Ammon's horn (tissue), 1 donor: ENCODE results near the gene VKORC1.
"Not testable (repeated sequence)": the region's sequence is repeated elsewhere in the genome, so short reads cannot be mapped to it uniquely, and the experiment has no call there.

Experiments
- DNase-seq: peaks from one replicate; pipeline ENCODE4 v3.0.0-alpha.2; 2016; ENCODE audit warnings: low spot score

The VKORC1 gene

GRCh38 chr16:31094424-31095120 is at the start of gene VKORC1:
TSS of gene VKORC1 (minus strand) at chr16:31094797. CDS start at chr16:31094729, 68 bp downstream.
- DNase-seq = peak; percentile 97

GRCh38 chr16:31143694-31144148 is 49.1 kb upstream of the VKORC1 start:
- no peak for DNase-seq

DNA sequence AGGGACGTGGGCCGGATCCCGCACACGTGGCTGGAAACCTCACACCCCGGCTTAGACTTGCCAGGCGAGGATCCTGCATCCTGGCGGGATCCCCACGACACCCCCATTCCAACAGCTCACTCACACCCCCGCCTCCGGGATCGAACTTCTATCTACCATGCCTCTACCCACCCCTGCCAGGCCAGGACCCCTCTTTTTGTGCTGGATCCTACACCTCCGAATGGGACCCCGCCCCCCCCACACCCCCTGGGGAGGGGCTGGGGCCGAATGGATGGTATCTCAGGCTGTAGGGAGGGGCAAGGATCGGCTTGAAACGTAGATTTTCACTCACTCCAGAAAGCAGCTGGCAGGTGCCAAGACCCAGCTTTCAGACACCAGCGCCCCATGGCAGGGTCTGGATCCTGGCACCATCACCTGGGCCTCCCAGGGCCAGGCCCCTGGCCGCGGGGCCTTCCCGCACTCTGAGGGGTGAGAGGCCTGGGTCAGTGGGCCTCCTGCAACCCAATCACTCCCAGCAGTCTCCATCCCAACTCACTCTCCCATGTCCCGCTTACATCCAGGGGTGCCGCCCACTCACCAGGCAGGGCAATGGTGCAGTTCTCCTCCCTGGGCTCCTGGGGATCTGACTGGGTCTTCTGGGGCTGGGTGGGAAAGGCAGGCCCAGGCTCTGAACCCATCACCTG is 48.6 kb upstream of the VKORC1 start:
- DNase-seq = no peak

GRCh38 chr16:31142109-31143010 is 47.8 kb upstream of the VKORC1 start:
- peak; percentile 98 for DNase-seq

GRCh38 chr16:31141489-31142108 is 47.0 kb upstream of the VKORC1 start:
- no peak for DNase-seq

GRCh38 chr16:31141071-31141469 is 46.5 kb upstream of the VKORC1 start:
- DNase-seq = not testable (repeated sequence)

GRCh38 chr16:31138621-31139578 is 44.3 kb upstream of the VKORC1 start:
- DNase-seq = no peak

DNA sequence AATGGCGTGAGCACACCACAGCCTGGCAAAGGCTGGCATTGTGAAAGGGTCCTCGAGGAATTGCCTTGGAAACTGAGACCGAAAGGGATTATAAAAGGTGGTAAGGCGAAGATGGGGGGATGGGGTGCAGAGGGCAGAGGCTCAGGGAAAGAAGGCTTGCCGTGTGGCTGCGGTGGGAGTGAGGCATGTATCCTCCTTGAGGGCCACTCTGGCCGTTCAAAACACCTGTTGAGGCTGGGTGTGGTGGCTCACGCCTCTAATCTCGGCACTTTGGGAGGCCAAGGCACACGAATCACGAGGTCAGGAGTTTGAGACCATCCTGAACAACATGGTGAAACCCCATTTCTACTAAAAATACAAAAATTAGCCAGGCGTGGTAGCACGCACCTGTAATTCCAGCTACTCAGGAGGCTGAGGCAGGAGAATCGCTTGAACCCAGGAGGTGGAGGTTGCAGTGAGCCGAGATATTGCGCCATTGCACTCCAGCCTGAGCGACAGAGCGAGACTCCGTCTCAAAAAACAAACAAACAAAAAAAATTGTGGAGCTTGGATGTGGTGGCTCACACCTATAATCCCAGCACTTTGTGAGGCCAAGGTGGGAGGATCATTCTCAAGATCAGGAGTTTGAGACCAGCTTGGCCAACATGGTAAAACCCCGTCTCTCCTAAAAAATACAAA is 42.4 kb upstream of the VKORC1 start:
- not testable (repeated sequence) for DNase-seq

- DNase-seq = no peak
Observed at GRCh38 chr16:31136287-31136662, 41.7 kb upstream of the VKORC1 start.

DNA sequence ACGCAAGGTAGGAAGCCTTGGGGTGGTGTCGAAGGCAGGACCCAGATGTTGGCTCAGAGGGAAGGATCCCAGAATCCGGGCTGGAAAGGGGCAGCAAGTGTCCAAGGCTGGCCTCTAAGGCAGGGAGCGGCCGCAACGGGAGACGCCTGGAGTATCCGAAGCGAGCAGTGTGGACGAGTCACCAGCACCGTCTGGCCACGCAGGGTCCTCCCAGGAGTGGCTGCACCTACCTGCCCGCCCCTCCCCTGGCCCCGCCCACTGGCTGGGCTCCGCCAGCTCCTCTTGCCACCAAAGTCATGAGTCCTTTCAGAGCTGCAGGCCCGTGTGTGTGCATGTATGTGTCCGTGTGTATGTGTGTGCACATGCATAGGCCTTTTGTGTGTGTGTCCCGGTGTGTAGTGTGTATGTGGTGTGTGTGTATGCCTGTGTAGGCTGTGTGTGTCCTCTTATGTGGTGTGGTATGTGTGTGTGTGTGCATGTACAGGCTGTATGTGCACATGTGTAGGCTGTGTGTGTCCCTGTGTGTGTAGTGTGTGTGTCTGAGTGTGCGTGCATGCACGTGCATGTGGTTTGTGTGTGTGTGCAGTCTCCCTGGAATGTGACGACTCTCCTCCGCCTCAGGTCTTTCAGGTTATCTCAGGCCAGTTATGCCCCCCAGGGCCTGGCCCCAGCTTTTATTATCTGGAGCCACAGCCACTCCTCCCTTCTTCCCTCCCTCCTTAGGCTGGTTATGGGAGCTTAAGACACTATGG is 41.1 kb upstream of the VKORC1 start, which contains the start of gene PRSS8:
TSS of gene PRSS8 (minus strand) at position 193 of the 752 bp plus-strand sequence. CDS start 229 bp downstream, outside the sequence.
- DNase-seq = no peak

GRCh38 chr16:31134625-31135534 is 40.3 kb upstream of the VKORC1 start:
- DNase-seq = no peak

DNA sequence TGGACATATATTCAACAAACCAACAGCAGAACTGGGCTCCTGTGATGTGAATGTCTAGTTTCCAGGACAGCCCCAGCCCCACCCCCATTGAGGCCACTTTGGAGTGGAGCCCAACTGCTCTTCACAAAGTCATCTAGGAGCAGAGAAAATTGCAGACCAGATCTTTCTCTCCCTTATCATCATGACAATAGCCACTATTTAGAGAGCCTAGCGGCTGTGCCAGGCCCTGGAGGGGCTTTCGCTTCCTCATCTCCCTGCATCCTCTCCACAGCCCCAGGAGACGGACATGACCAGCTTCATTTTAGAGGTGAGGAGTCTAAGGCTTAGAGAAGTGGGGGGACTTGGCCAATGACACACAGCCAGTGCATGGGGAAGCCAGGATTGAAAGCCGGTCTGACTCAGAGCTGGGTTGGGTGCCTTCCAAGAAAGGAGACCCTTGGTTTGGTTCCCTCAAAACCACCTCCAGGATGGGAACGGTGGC is 39.5 kb upstream of the VKORC1 start:
- DNase-seq = no peak

- DNase-seq = no peak
Observed at GRCh38 chr16:31133046-31133501, 38.5 kb upstream of the VKORC1 start.

DNA sequence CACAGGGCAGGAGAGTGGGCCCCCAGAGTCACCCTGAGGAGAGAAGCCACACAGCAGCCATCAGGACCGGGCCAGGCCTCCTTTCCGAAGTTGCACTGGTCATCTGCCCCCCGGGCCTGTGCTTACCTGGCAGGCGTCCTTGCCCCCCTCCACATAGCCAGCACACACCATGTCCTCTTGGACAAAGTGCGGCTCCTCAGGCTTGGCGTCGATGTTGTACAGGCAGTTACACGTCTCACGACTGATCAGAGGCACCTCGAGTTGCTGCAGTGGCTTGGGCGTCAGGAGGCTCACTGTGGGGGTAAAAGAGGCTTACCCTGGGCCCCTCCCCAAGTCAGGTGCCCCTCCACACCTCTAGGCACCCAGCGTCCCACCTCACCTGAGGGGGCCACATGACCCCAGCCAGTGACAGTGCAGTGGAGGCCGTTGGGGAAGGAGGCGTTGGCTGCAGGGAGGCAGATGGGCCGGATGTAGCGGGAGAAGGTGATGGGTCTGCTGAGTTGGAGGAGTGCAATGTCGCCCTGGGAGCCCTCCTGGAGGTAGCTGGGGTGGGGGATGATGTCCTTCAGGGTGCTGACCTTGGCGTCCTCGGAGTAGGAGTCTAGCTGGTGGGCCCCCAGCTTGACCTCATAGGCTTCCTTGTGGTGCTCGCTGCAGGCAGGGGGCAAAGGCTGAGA is 37.8 kb upstream of the VKORC1 start:
- DNase-seq = no peak

DNA sequence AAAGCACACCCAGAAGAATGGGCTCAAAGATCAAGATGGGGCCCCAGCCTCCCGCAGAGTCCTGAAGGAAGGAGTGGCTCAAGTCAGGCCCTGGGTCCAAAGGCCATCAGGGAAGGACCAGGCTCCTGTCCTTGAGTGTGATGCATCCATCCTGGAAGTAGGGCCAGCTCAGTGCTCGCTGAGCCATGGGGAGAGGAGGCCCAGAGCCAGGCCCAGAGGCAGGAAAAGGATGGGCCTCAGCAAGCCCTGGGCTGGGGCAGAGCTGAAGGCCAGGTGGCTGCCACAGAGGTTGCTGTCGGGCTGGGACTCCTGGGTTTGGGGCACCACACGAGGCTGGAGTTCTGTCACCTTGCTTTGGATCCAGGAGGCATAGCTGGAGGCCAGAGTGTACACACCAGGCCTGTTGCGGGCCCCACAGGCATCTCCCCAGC is 37.3 kb upstream of the VKORC1 start:
- DNase-seq = no peak

- no peak for DNase-seq
Observed at GRCh38 chr16:31131416-31131815, 36.8 kb upstream of the VKORC1 start.

GRCh38 chr16:31130899-31131298 is 36.3 kb upstream of the VKORC1 start:
- no peak for DNase-seq
